K562 (cell line): ENCODE data around the gene ECSIT. TPM values are rescaled to one million over a fixed set of nuclear protein-coding genes. Genes with fewer than 3 reads are reported as not detected.

Experiments
- FOS ChIP-seq: IDR thresholded peaks from 3 replicates; pipeline ENCODE4 v1.6.1; 2011; ENCODE audit not compliant: insufficient read length; ENCODE audit errors: extremely low read depth
- HNRNPH1 ChIP-seq: fragments of 200-400 bp; formaldehyde crosslinking; optimal IDR thresholded peaks from 2 replicates; pipeline ENCODE3; 2017; ENCODE audit warnings: low read depth, mild to moderate bottlenecking, low read length, moderate library complexity
- KLF1 ChIP-seq: fragments of 450-650 bp; IDR thresholded peaks from 2 replicates; pipeline ENCODE4 v1.6.1; 2016; ENCODE audit warnings: missing genetic modification characterization, missing compliant biosample characterization
- MAFK ChIP-seq: IDR thresholded peaks from 2 replicates; pipeline ENCODE4 v1.6.1; 2011; ENCODE audit warnings: low read length, improper control_type of control experiment
- MEIS2 ChIP-seq: fragments of 450-650 bp; IDR thresholded peaks from 2 replicates; pipeline ENCODE4 v1.6.1; 2014; ENCODE audit warnings: mild to moderate bottlenecking; ENCODE audit not compliant: partially characterized antibody
- NR1H2 ChIP-seq: sonication (generic); formaldehyde crosslinking; IDR thresholded peaks from 2 replicates; pipeline ENCODE4 v1.4.0; 2020; ENCODE audit warnings: mild to moderate bottlenecking, missing genetic modification reagents
- NR2C2 ChIP-seq, 2 experiments: fragments of 200-800 bp in 1 of 2; sonication (Bioruptor generic) in 1 of 2; sonication (generic) in 1 of 2; formaldehyde crosslinking in 1 of 2; IDR thresholded peaks; 2 replicates each; pipeline versions ENCODE4 v1.6.1 to v1.8.0; 2016 to 2022; ENCODE audit warnings: mild to moderate bottlenecking in 1 of 2, missing compliant biosample characterization in 1 of 2, missing genetic modification characterization in 1 of 2, missing genetic modification reagents in 1 of 2
- RBM17 ChIP-seq: fragments of 200-400 bp; formaldehyde crosslinking; IDR thresholded peaks from 2 replicates; pipeline ENCODE4 v1.6.1; 2017; ENCODE audit warnings: low read depth, mild to moderate bottlenecking, low read length, borderline replicate concordance
- SNIP1 ChIP-seq: fragments of 450-650 bp; IDR thresholded peaks from 2 replicates; pipeline ENCODE4 v1.7.1; 2017; ENCODE audit warnings: low read depth, mild to moderate bottlenecking
- TAF1 ChIP-seq: IDR thresholded peaks from 2 replicates; pipeline ENCODE4 v1.6.1; 2011; ENCODE audit warnings: mild to moderate bottlenecking, low read length, moderate library complexity; ENCODE audit not compliant: insufficient read depth, control insufficient read depth, severe bottlenecking; ENCODE audit errors: extremely low read depth
- TAF7 ChIP-seq: fragments of 450-650 bp; IDR thresholded peaks from 2 replicates; pipeline ENCODE4 v1.6.1; 2016; ENCODE audit warnings: missing genetic modification characterization, missing compliant biosample characterization
- ZNF707 ChIP-seq: fragments of 250-450 bp; sonication (Bioruptor Pico); conservative IDR thresholded peaks from 2 replicates; pipeline ENCODE4 v1.8.0; 2022; ENCODE audit warnings: inconsistent platforms, mild to moderate bottlenecking, moderate library complexity
- polyA plus RNA-seq, 8 experiments: library from polyadenylated mRNA; depleted of rRNA in 4 of 8; stranded (reverse) in 5 of 8; unstranded in 3 of 8; fragments of >200 nt; fragmentation: Nextera tagmentation in 2 of 8; fragmentation: Illumina TruSeq in 1 of 8; extraction: Ambion mirVana in 2 of 8; extraction: Trizol in 1 of 8; gene quantifications; 2 replicates each; pipeline versions ENCODE4 v1.2.1 to v1.2.3, GENCODE V29; 2011 to 2014; ENCODE audit warnings: inconsistent platforms in 1 of 8, missing spikeins in 1 of 8
- total RNA-seq, 7 experiments: library from RNA; depleted of rRNA in 6 of 7; stranded (reverse); fragments of >200 nt in 6 of 7; fragmentation: Illumina TruSeq in 2 of 7; extraction: Trizol in 2 of 7; gene quantifications; 2 replicates each; pipeline versions ENCODE4 v1.2.1 to v1.2.3, GENCODE V29; 2011 to 2021; ENCODE audit warnings: low replicate concordance in 1 of 7
- TF ChIP-seq, protein P1 (sequence below), 2 experiments: IDR thresholded peaks in 1 of 2; conservative IDR thresholded peaks in 1 of 2; 2 replicates each; pipeline ENCODE4 v1.6.1; 2016; ENCODE audit warnings: low read depth in 2 of 2, mild to moderate bottlenecking in 1 of 2, missing compliant biosample characterization in 1 of 2, missing genetic modification characterization in 1 of 2, moderate library complexity in 1 of 2
- TF ChIP-seq, protein P2 (sequence below), 2 experiments: fragments of 450-650 bp in 1 of 2; sonication (generic) in 1 of 2; formaldehyde crosslinking in 1 of 2; IDR thresholded peaks in 1 of 2; conservative IDR thresholded peaks in 1 of 2; 2 replicates each; pipeline versions ENCODE4 v1.6.1 to v1.8.1; 2016 to 2023; ENCODE audit warnings: mild to moderate bottlenecking in 2 of 2, moderate library complexity in 2 of 2, inconsistent platforms in 1 of 2, missing genetic modification reagents in 1 of 2
- TF ChIP-seq, protein P3 (sequence below): sonication (generic); formaldehyde crosslinking; IDR thresholded peaks from 2 replicates; pipeline ENCODE4 v1.8.0; 2022; ENCODE audit warnings: missing genetic modification reagents, mild to moderate bottlenecking, borderline replicate concordance
- TF ChIP-seq, protein P4 (sequence below): sonication (generic); formaldehyde crosslinking; IDR thresholded peaks from 2 replicates; pipeline ENCODE4 v1.8.0; 2022; ENCODE audit warnings: mild to moderate bottlenecking, low read depth, missing genetic modification reagents

The ECSIT gene
- total and polyA plus RNA-seq, 9 of the 15 experiments (the other 6 are each of a cell fraction or from before 2014, with no cell fraction given): 1.1 to 82.5 (median 43.9) TPM

DNA sequence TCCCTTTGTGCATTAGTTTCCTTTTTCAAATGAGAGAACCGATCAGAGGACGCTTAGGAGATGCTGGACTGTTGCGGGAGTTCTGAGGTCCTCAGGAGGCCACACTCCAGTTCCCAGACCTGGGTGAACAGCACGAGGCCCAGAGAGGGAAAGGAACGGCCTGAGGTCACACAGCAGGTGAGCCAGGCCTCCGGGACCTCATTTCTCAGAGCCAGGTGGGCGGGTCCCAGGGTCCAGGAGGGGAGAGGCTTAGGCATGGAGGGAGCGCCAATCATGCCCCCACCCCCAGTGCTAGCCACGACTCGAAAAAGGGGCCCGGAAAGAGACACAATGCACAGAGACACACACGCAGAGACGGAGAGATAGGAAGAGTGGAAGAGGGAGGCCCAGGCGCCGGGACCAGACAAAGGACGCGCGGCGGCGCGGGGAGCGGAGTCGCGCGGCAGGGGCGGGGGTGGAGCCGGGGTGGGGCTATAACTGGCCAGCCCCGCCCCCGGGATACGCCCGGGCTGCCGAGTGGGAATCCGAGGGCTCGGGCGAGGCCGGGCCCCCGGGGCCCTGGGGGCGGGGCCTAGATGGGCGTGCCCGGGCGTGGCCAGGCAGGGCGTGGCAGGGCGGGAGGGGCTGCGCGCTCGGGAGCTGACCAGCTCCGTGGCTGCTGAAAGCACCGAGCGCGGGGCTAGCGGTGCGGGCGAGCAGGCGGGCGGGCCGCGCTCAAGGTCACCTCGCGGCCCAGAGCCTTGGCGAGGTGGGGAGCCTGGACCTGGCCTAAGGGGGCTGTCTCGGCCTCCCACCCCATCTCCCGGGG, 49.6 kb downstream of the ECSIT start (continued):
- TF ChIP-seq, protein P1, sequence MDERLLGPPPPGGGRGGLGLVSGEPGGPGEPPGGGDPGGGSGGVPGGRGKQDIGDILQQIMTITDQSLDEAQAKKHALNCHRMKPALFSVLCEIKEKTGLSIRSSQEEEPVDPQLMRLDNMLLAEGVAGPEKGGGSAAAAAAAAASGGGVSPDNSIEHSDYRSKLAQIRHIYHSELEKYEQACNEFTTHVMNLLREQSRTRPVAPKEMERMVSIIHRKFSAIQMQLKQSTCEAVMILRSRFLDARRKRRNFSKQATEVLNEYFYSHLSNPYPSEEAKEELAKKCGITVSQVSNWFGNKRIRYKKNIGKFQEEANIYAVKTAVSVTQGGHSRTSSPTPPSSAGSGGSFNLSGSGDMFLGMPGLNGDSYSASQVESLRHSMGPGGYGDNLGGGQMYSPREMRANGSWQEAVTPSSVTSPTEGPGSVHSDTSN (CRISPR knock-in tag; IDR thresholded peaks at IDR 0.05; ENCODE audit: low read depth): no peak
- TF ChIP-seq, protein P1 (tag; conservative IDR thresholded peaks at IDR 0.05; ENCODE audit: low read depth): no peak
- TF ChIP-seq RBM17 (no peak), TAF1 (no peak), KLF1 (tag) (peak; percentile 96), HNRNPH1 (no peak), MEIS2 (no peak), TAF7 (tag) (no peak), NR1H2 (CRISPR knock-in tag) (no peak), SNIP1 (no peak), ZNF707 (no peak), FOS (no peak), NR2C2 (CRISPR knock-in tag; IDR thresholded peaks at IDR 0.05) (peak; percentile 65; the same call in 1 of the 2 replicates), NR2C2 (tag; IDR thresholded peaks at IDR 0.05) (no peak), MAFK (no peak)
- TF ChIP-seq, protein P2, sequence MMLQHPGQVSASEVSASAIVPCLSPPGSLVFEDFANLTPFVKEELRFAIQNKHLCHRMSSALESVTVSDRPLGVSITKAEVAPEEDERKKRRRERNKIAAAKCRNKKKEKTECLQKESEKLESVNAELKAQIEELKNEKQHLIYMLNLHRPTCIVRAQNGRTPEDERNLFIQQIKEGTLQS (IDR thresholded peaks at IDR 0.05): no peak
- TF ChIP-seq, protein P2 (CRISPR knock-in tag; conservative IDR thresholded peaks at IDR 0.05): 0 out of 2 replicates have a peak, but pooled peaks have one; percentile 40
- TF ChIP-seq, protein P3, sequence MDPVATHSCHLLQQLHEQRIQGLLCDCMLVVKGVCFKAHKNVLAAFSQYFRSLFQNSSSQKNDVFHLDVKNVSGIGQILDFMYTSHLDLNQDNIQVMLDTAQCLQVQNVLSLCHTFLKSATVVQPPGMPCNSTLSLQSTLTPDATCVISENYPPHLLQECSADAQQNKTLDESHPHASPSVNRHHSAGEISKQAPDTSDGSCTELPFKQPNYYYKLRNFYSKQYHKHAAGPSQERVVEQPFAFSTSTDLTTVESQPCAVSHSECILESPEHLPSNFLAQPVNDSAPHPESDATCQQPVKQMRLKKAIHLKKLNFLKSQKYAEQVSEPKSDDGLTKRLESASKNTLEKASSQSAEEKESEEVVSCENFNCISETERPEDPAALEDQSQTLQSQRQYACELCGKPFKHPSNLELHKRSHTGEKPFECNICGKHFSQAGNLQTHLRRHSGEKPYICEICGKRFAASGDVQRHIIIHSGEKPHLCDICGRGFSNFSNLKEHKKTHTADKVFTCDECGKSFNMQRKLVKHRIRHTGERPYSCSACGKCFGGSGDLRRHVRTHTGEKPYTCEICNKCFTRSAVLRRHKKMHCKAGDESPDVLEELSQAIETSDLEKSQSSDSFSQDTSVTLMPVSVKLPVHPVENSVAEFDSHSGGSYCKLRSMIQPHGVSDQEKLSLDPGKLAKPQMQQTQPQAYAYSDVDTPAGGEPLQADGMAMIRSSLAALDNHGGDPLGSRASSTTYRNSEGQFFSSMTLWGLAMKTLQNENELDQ (CRISPR knock-in tag): no peak
- TF ChIP-seq, protein P4, sequence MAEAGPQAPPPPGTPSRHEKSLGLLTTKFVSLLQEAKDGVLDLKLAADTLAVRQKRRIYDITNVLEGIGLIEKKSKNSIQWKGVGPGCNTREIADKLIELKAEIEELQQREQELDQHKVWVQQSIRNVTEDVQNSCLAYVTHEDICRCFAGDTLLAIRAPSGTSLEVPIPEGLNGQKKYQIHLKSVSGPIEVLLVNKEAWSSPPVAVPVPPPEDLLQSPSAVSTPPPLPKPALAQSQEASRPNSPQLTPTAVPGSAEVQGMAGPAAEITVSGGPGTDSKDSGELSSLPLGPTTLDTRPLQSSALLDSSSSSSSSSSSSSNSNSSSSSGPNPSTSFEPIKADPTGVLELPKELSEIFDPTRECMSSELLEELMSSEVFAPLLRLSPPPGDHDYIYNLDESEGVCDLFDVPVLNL (CRISPR knock-in tag): peak; percentile 71
